ENCODE measurements around the gene MARK3. TPM values are rescaled to one million over a fixed set of nuclear protein-coding genes. Genes with fewer than 3 reads are reported as not detected.

Gene MARK3
- polyA plus RNA-seq, 3 donors: 29.3 to 163 (median 44.7) TPM

DNA sequence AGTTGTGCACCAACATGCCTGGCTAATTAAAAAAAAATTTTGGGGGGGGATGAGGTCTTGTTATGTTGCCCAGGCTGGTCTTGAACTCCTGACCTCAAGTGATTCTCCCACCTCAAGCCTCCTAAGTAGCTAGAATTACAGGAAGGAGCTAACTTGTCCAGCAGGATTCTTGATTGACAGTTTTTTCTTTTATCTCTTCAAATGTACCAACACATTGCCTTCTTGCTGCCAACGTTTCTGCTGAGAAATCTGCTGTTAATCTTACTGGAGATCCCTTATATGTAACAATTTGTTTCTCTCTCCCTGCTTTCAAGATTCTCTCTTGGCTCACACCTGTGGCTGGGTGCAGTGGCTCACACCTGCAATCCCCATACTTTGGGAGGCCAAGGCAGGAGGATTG lies 22.4 kb upstream of the MARK3 start:
- intact Hi-C loops (cut with micrococcal nuclease): no loop called here
- no peaks in the 10 kb centered on the region for H3K79me2 ChIP-seq (ENCODE audit: insufficient read depth, low read length)
- H3K4me1 ChIP-seq (ENCODE audit: control insufficient read depth in 1 of 2, insufficient read depth in 2 of 2, low read length in 2 of 2): peaks cover 4 to 16% of the 10 kb centered on the region in 2 donors
- H3K9ac ChIP-seq (ENCODE audit: insufficient read depth, low read length, poor library complexity, severe bottlenecking): no peak overlapping the region
- DNase-seq: no peak
- no peak overlapping the region for H3K27ac ChIP-seq (ENCODE audit: low read depth in 1 of 2, low read length in 2 of 2)
- no peaks in the 10 kb centered on the region for H3K27me3 ChIP-seq (ENCODE audit: control insufficient read depth in 2 of 2, insufficient read depth in 2 of 2, low read length in 2 of 2)
- no peaks in the 10 kb centered on the region for H4K20me1 ChIP-seq (ENCODE audit: insufficient read depth, low read length)
- WGBS (ENCODE audit: insufficient coverage): no CpG with 5 or more reads among the region's 1 CpG
- H3K4me3 Mint-ChIP-seq: no peak overlapping the region
- H3K36me3 Mint-ChIP-seq: peaks cover 1 to 11% of the 10 kb centered on the region in 2 donors
- H3K27ac Mint-ChIP-seq: peak overlapping the region in 4 of 7 donors; percentile 45 to 94 (median 73)
- TF ChIP-seq, protein P1, sequence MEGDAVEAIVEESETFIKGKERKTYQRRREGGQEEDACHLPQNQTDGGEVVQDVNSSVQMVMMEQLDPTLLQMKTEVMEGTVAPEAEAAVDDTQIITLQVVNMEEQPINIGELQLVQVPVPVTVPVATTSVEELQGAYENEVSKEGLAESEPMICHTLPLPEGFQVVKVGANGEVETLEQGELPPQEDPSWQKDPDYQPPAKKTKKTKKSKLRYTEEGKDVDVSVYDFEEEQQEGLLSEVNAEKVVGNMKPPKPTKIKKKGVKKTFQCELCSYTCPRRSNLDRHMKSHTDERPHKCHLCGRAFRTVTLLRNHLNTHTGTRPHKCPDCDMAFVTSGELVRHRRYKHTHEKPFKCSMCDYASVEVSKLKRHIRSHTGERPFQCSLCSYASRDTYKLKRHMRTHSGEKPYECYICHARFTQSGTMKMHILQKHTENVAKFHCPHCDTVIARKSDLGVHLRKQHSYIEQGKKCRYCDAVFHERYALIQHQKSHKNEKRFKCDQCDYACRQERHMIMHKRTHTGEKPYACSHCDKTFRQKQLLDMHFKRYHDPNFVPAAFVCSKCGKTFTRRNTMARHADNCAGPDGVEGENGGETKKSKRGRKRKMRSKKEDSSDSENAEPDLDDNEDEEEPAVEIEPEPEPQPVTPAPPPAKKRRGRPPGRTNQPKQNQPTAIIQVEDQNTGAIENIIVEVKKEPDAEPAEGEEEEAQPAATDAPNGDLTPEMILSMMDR (IDR thresholded peaks at IDR 0.05): no peak
- H3K9me3 ChIP-seq (replicated peaks in 1 of 2; ENCODE audit: control insufficient read depth in 1 of 2, insufficient read depth in 1 of 2, low read length in 2 of 2): peaks cover 0 to 11% of the 10 kb centered on the region in 2 donors
- no peak overlapping the region for H3K4me2 ChIP-seq (replicated peaks; ENCODE audit: extremely low read depth, low read length, poor library complexity, severe bottlenecking)
- peaks cover 0 to 7% (median 0%) of the 10 kb centered on the region in 3 donors for H3K27me3 Mint-ChIP-seq (ENCODE audit: low read depth in 3 of 3)
- H3K36me3 ChIP-seq (replicated peaks in 1 of 2; ENCODE audit: control insufficient read depth in 1 of 2, insufficient read depth in 2 of 2, low read length in 2 of 2): no peaks in the 10 kb centered on the region
- H3K4me3 ChIP-seq (replicated peaks in 1 of 3; ENCODE audit: low read depth in 2 of 3, low read length in 3 of 3): no peak overlapping the region
- no peak overlapping the region for H2AFZ ChIP-seq (ENCODE audit: insufficient read depth, low read depth, low read length, poor library complexity, severe bottlenecking)
- H3K4me1 Mint-ChIP-seq: peaks cover 7% of the 10 kb centered on the region
- peaks cover 8 to 21% (median 17%) of the 10 kb centered on the region in 7 donors for H3K9me3 Mint-ChIP-seq

DNA sequence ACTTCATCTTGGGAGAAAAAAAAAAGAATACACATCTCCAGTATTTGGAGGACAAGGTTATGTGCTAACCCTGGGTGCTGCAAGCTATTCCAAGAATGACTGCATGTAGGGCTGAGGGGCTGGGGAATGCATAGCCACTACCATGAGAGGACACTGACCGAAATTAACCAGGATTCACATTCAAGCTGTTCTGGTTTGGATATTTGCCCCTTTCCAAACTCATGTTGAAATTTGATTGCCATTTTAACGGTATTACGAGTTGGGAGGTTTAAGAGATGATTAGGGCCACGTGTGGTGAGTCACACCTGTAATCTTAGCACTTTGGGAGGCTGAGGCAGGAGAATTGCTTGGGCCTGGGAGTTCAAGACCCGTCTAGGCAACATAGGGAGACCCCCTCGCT lies 18.5 kb upstream of the MARK3 start:
- H3K27ac ChIP-seq (ENCODE audit: low read depth in 1 of 2, low read length in 2 of 2): no peak overlapping the region
- WGBS (ENCODE audit: insufficient coverage): 100% methylated on average over 1 of the region's 6 CpGs
- Mint-ChIP-seq H3K27ac (no peak overlapping the region), H3K36me3 (peaks cover 1 to 11% of the 10 kb centered on the region in 2 donors), H3K27me3 (ENCODE audit: low read depth in 3 of 3) (no peaks in the 10 kb centered on the region), H3K4me3 (no peak overlapping the region), H3K9me3 (peaks cover 8 to 21% (median 17%) of the 10 kb centered on the region in 7 donors), H3K4me1 (peaks cover 5% of the 10 kb centered on the region)
- peaks cover 3 to 9% of the 10 kb centered on the region in 2 donors for H3K4me1 ChIP-seq (ENCODE audit: control insufficient read depth in 1 of 2, insufficient read depth in 2 of 2, low read length in 2 of 2)
- DNase-seq: no peak
- H4K20me1 ChIP-seq (ENCODE audit: insufficient read depth, low read length): no peaks in the 10 kb centered on the region
- intact Hi-C loops (cut with micrococcal nuclease): no loop called here
- H3K27me3 ChIP-seq (ENCODE audit: control insufficient read depth in 2 of 2, insufficient read depth in 2 of 2, low read length in 2 of 2): no peaks in the 10 kb centered on the region
- H3K9me3 ChIP-seq (replicated peaks in 1 of 2; ENCODE audit: control insufficient read depth in 1 of 2, insufficient read depth in 1 of 2, low read length in 2 of 2): peaks cover 0 to 11% of the 10 kb centered on the region in 2 donors
- H3K36me3 ChIP-seq (replicated peaks in 1 of 2; ENCODE audit: control insufficient read depth in 1 of 2, insufficient read depth in 2 of 2, low read length in 2 of 2): no peaks in the 10 kb centered on the region
- H2AFZ ChIP-seq (ENCODE audit: insufficient read depth, low read depth, low read length, poor library complexity, severe bottlenecking): no peak overlapping the region
- H3K9ac ChIP-seq (ENCODE audit: insufficient read depth, low read length, poor library complexity, severe bottlenecking): no peak overlapping the region
- TF ChIP-seq, protein P1 (IDR thresholded peaks at IDR 0.05): no peak
- H3K4me3 ChIP-seq (replicated peaks in 1 of 3; ENCODE audit: low read depth in 2 of 3, low read length in 3 of 3): no peak overlapping the region
- no peak overlapping the region for H3K4me2 ChIP-seq (replicated peaks; ENCODE audit: extremely low read depth, low read length, poor library complexity, severe bottlenecking)
- H3K79me2 ChIP-seq (ENCODE audit: insufficient read depth, low read length): no peaks in the 10 kb centered on the region

All from CD14-positive monocyte (primary cell).